ENCODE data around the gene LGALS3BP. TPM values are rescaled to one million over a fixed set of nuclear protein-coding genes. Genes with fewer than 3 reads are reported as not detected.

LGALS3BP gene
- total RNA-seq, 1 experiment from 2014 or later: 69.8 TPM

DNA sequence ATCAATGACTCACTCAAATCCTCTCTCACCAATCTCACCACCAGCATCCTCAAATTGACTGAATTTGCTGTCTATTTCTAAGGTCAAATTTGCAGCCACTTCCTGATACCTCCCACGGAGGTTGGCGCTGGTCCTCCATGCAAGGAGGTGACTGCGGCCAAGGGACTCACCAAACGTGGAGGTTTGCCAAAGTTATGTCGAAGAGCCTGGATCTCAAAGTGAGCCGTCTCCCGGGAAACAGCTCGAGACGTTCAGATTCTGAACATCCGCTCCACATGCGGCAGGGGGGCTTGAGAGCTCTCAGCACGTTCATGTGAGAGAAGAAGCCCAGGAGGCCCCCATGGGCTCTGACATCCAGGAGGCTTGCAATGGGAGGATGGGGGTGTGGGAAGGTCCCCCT, 22.6 kb downstream of the LGALS3BP start:
- Histone ChIP-seq H3K9ac (ENCODE audit: extremely low read depth, insufficient read length, low read length) (no peak overlapping the region), H3K79me1 (ENCODE audit: insufficient read depth, low read depth, low read length, poor library complexity, severe bottlenecking) (no peaks in the 10 kb centered on the region), H2BK12ac (ENCODE audit: insufficient read length, low read depth, low read length) (no peak overlapping the region), H4K8ac (replicated peaks; ENCODE audit: insufficient read length, low read depth, low read length) (no peak overlapping the region), H3K4me1 (ENCODE audit: insufficient read depth, low read length) (no peaks in the 10 kb centered on the region), H2AFZ (ENCODE audit: low read length) (no peak overlapping the region), H3K4ac (ENCODE audit: low read depth, low read length) (no peak overlapping the region), H3K23ac (ENCODE audit: insufficient read length, low read depth, low read length) (no peak overlapping the region), H3K9me3 (ENCODE audit: control insufficient read depth, low read depth, low read length) (no peaks in the 10 kb centered on the region), H3K14ac (ENCODE audit: insufficient read depth, low read length) (no peak overlapping the region), H2BK20ac (ENCODE audit: low read depth, low read length, poor library complexity, severe bottlenecking) (no peak overlapping the region), H3K56ac (ENCODE audit: insufficient read length, low read depth, low read length) (no peak overlapping the region), H3K27me3 (ENCODE audit: insufficient read depth, low read length) (no peaks in the 10 kb centered on the region), H3T11ph (ENCODE audit: low read length) (no peak overlapping the region), H2AK5ac (ENCODE audit: insufficient read length, low read length) (no peak overlapping the region), H3K27ac (ENCODE audit: insufficient read length, low read depth, low read length) (no peak overlapping the region), H4K5ac (ENCODE audit: insufficient read length, low read depth, low read length) (no peak overlapping the region), H2BK5ac (ENCODE audit: insufficient read length, low read length) (no peak overlapping the region), H3K18ac (ENCODE audit: insufficient read length, low read depth, low read length) (no peak overlapping the region), H3K4me2 (ENCODE audit: insufficient read depth, insufficient read length, low read length) (no peak overlapping the region), H2BK15ac (ENCODE audit: low read depth, low read length) (no peak overlapping the region), H4K91ac (ENCODE audit: insufficient read length, low read depth, low read length) (no peak overlapping the region), H4K20me1 (ENCODE audit: control insufficient read depth, insufficient read depth, insufficient read length) (no peaks in the 10 kb centered on the region), H3K79me2 (ENCODE audit: insufficient read depth, low read length) (no peaks in the 10 kb centered on the region), H2BK120ac (ENCODE audit: low read depth, low read length, poor library complexity, severe bottlenecking) (no peak overlapping the region), H3K23me2 (ENCODE audit: insufficient read length, low read depth, low read length, poor library complexity, severe bottlenecking) (no peaks in the 10 kb centered on the region)
- H3K36me3 Mint-ChIP-seq (ENCODE audit: insufficient read depth in 1 of 3, low read depth in 3 of 3): no peaks in the 10 kb centered on the region
- no CpG with 5 or more reads among the region's 12 CpGs for WGBS (ENCODE audit: extremely low coverage, insufficient read length, low lambda C conversion rate)
- H3K9me3 Mint-ChIP-seq: no peaks in the 10 kb centered on the region; a peak in 1 of 5 replicates
- no peak for TF ChIP-seq CTCF (conservative IDR thresholded peaks at IDR 0.05)
- H3K4me3 Mint-ChIP-seq: no peak overlapping the region
- no peak overlapping the region for H3K27ac Mint-ChIP-seq
- DNase-seq: no peak
- no peaks in the 10 kb centered on the region; the same call in none of the 2 replicates for H3K27me3 Mint-ChIP-seq (ENCODE audit: low read depth)
- peaks cover 0 to 21% of the 10 kb centered on the region in 2 experiments; a peak in 2 of 4 replicates for H3K4me1 Mint-ChIP-seq
